Gastroesophageal sphincter (tissue), 4 donors: ENCODE measurements around the gene ERCC8. TPM values are rescaled to one million over a fixed set of nuclear protein-coding genes. Genes with fewer than 3 reads are reported as not detected.

Source experiments
- ATAC-seq: fragments of 150-250 bp; one replicate; pipeline ENCODE4 v1.9.1; 2016; ENCODE audit warnings: mild to moderate bottlenecking, moderate library complexity
- H3K27ac ChIP-seq, 4 donors: fragments of 200-600 bp; sonication (generic) in 3 of 4; 1 replicate in 3 of 4; 2 replicates in 1 of 4; pipeline ENCODE4 v1.5.1; 2016 to 2019
- H3K27me3 ChIP-seq: fragments of 200-600 bp; sonication (generic); one replicate; pipeline ENCODE4 v1.5.1; 2019
- H3K36me3 ChIP-seq, 2 donors: fragments of 200-600 bp; sonication (generic); one replicate each; pipeline ENCODE4 v1.5.1; 2019; ENCODE audit warnings: control low read depth in 1 of 2
- H3K4me1 ChIP-seq, 3 donors: fragments of 200-600 bp; sonication (generic); 1 replicate in 2 of 3; 2 replicates in 1 of 3; pipeline ENCODE4 v1.5.1; 2016 to 2019; ENCODE audit warnings: control low read depth in 2 of 3
- H3K4me3 ChIP-seq, 2 donors: fragments of 200-600 bp; sonication (generic); one replicate each; pipeline ENCODE4 v1.5.1; 2019; ENCODE audit warnings: mild to moderate bottlenecking in 1 of 2, moderate library complexity in 1 of 2
- H3K9me3 ChIP-seq, 3 donors: fragments of 200-600 bp; sonication (generic); one replicate each; pipeline ENCODE4 v1.5.1; 2017 to 2019; ENCODE audit warnings: control low read depth in 2 of 3
- EP300 ChIP-seq: sonication (generic); formaldehyde crosslinking; IDR thresholded peaks from one replicate; pipeline ENCODE4 v1.6.1; 2017; ENCODE audit warnings: antibody characterized with exemption, mild to moderate bottlenecking
- POLR2A ChIP-seq, 2 donors: fragments of 450-650 bp; IDR thresholded peaks; one replicate each; pipeline ENCODE4 v1.6.1; 2017; ENCODE audit warnings: antibody characterized with exemption in 2 of 2, mild to moderate bottlenecking in 2 of 2, moderate library complexity in 1 of 2
- POLR2AphosphoS5 ChIP-seq: sonication (generic); formaldehyde crosslinking; IDR thresholded peaks from one replicate; pipeline ENCODE4 v1.6.1; 2017; ENCODE audit warnings: antibody characterized with exemption
- WGBS, 2 donors: methylation state at CpG; one replicate each; pipeline ENCODE4 v1.1.5; 2018; ENCODE audit warnings: low coverage in 1 of 2; 5-methylcytosine and 5-hydroxymethylcytosine counted together
- total RNA-seq, 4 donors: library from RNA; depleted of rRNA; stranded (reverse); fragments of >200 nt; gene quantifications; one replicate each; pipeline ENCODE4 v1.1.0, GENCODE V29; 2016
- TF ChIP-seq, protein P1 (sequence below), 4 experiments: fragments of 200-600 bp in 2 of 4; fragments of 450-650 bp in 2 of 4; sonication (generic) in 1 of 4; IDR thresholded peaks; one replicate each; pipeline ENCODE4 v1.5.1; 2017 to 2019; ENCODE audit warnings: antibody characterized with exemption in 4 of 4, mild to moderate bottlenecking in 2 of 4, moderate library complexity in 2 of 4

The ERCC8 gene
- total RNA-seq, 4 donors from 2014 or later, result 10.1 to 19.5 (median 11.9) TPM

DNA sequence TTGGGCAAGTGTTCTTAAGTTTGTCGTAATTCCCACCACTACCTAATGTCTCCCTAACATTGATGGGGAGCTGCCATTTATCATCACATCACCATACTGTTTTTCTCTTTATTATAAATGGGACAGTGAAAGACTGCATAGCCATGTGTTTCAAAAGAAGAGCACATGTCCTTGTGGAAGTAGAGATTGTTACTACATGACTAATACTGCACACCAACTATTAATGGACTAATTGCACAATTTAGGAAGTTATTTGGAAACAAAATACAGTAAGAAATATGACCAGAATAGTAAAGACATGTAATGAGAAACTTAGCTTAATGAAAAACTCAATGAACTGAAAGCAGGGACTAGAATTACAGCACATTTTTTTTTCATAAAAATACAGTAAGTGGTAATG lies 88.8 kb downstream of the ERCC8 start:
- H3K27ac ChIP-seq, result no peak overlapping the region
- 91% methylated on average over 1 of the region's 1 CpG; no CpG with 5 or more reads in 1 of the 2 donors for WGBS, 2 donors
- H3K27me3 ChIP-seq, result no peaks in the 10 kb centered on the region
- ATAC-seq, result no peak
- no peak overlapping the region for H3K4me3 ChIP-seq
- H3K9me3 ChIP-seq, result peaks cover 0 to 6% (median 0%) of the 10 kb centered on the region in 3 donors
- TF ChIP-seq POLR2AphosphoS5, result no peak
- TF ChIP-seq, protein P1, sequence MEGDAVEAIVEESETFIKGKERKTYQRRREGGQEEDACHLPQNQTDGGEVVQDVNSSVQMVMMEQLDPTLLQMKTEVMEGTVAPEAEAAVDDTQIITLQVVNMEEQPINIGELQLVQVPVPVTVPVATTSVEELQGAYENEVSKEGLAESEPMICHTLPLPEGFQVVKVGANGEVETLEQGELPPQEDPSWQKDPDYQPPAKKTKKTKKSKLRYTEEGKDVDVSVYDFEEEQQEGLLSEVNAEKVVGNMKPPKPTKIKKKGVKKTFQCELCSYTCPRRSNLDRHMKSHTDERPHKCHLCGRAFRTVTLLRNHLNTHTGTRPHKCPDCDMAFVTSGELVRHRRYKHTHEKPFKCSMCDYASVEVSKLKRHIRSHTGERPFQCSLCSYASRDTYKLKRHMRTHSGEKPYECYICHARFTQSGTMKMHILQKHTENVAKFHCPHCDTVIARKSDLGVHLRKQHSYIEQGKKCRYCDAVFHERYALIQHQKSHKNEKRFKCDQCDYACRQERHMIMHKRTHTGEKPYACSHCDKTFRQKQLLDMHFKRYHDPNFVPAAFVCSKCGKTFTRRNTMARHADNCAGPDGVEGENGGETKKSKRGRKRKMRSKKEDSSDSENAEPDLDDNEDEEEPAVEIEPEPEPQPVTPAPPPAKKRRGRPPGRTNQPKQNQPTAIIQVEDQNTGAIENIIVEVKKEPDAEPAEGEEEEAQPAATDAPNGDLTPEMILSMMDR (IDR thresholded peaks at IDR 0.05), result no peak
- TF ChIP-seq EP300, result no peak
- no peak for TF ChIP-seq POLR2A (IDR thresholded peaks at IDR 0.05)
- no peaks in the 10 kb centered on the region for H3K4me1 ChIP-seq
- H3K36me3 ChIP-seq, result peaks cover 0 to 4% of the 10 kb centered on the region in 2 donors

GRCh38 chr5:60852940-60853339 lies 91.9 kb downstream of the ERCC8 start:
- ATAC-seq, result no peak
- TF ChIP-seq EP300 (no peak), POLR2AphosphoS5 (no peak), POLR2A (IDR thresholded peaks at IDR 0.05) (no peak)
- TF ChIP-seq, protein P1 (IDR thresholded peaks at IDR 0.05), result no peak
- no peaks in the 10 kb centered on the region for H3K27me3 ChIP-seq
- H3K36me3 ChIP-seq, result no peaks in the 10 kb centered on the region
- WGBS, 2 donors, result 20 to 48% methylated on average over 3 of the region's 3 CpGs
- H3K4me3 ChIP-seq, result no peak overlapping the region
- no peaks in the 10 kb centered on the region for H3K4me1 ChIP-seq
- no peak overlapping the region for H3K27ac ChIP-seq
- no peaks in the 10 kb centered on the region for H3K9me3 ChIP-seq

- Histone ChIP-seq H3K9me3 (no peaks in the 10 kb centered on the region), H3K27me3 (no peaks in the 10 kb centered on the region), H3K4me3 (no peak overlapping the region), H3K27ac (no peak overlapping the region), H3K4me1 (no peaks in the 10 kb centered on the region), H3K36me3 (no peaks in the 10 kb centered on the region)
- TF ChIP-seq POLR2A (IDR thresholded peaks at IDR 0.05), result no peak
- TF ChIP-seq, protein P1 (IDR thresholded peaks at IDR 0.05), result no peak
- TF ChIP-seq POLR2AphosphoS5, result no peak
- no peak for TF ChIP-seq EP300
- WGBS, 2 donors, result 46 to 50% methylated on average over 2 of the region's 2 CpGs
- no peak for ATAC-seq
Measured at GRCh38 chr5:60852317-60852716, 92.6 kb downstream of the ERCC8 start.

DNA sequence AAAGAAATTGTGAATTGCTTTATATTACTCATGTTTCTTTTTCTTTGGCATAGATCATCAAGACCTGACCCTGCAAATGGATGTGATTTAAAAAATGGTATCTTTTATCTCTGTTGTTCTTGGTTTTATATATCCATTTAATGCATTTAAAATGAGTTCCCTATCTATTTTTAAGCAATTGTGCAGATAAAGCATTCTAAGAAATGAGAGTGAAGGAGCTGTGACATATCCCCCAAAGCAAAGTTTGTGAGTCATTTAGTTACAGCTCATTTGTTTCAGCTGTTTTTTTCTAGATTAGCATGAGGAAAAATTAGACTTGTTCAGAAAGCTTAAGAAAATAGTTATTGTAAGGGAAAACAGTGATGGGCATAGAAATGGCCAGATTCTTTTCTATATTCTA lies 93.2 kb downstream of the ERCC8 start:
- no peak overlapping the region for H3K27ac ChIP-seq
- no peaks in the 10 kb centered on the region for H3K36me3 ChIP-seq
- no peak overlapping the region for H3K4me3 ChIP-seq
- ATAC-seq, result no peak
- no peaks in the 10 kb centered on the region for H3K9me3 ChIP-seq
- H3K4me1 ChIP-seq, result no peaks in the 10 kb centered on the region
- no peaks in the 10 kb centered on the region for H3K27me3 ChIP-seq
- TF ChIP-seq POLR2A (IDR thresholded peaks at IDR 0.05) (no peak), EP300 (no peak), POLR2AphosphoS5 (no peak)
- TF ChIP-seq, protein P1 (IDR thresholded peaks at IDR 0.05), result no peak

DNA sequence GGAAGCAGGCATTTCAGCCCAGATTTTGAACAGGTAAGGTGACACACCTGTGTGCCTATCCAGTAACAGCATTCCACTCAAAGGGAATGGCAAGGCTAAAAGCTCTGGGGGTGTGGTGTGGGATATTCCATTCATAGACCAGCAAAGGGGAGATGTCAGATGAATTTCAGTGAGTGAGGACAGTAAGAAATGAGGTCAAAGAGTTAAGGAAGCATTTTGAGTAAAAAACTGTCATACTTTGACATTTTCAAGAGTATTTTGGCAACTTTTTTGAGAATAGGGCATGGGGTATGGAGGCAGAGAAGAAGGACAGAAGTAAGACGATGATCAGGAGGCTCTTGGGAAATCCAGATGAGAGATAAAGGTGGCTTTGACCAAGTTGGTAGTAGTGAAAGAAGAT lies 98.6 kb downstream of the ERCC8 start:
- 93 to 100% methylated on average over 1 of the region's 1 CpG for WGBS, 2 donors
- TF ChIP-seq POLR2AphosphoS5 (no peak), POLR2A (IDR thresholded peaks at IDR 0.05) (no peak), EP300 (no peak)
- TF ChIP-seq, protein P1 (IDR thresholded peaks at IDR 0.05), result no peak
- no peaks in the 10 kb centered on the region for H3K36me3 ChIP-seq
- no peak overlapping the region for H3K4me3 ChIP-seq
- H3K27ac ChIP-seq, result no peak overlapping the region
- peaks cover 35% of the 10 kb centered on the region for H3K27me3 ChIP-seq
- peaks cover 0 to 17% (median 11%) of the 10 kb centered on the region in 3 donors for H3K4me1 ChIP-seq
- ATAC-seq, result no peak
- H3K9me3 ChIP-seq, result no peaks in the 10 kb centered on the region
